HEK293 (cell line): ENCODE measurements around the gene PARP3.

Source experiments
- CTCF ChIA-PET: fragments of 350-600 bp; formaldehyde crosslinking; extraction: SDS; loops from one replicate; lab custom pipeline; 2021; ENCODE audit warnings: antibody characterized with exemption; lab: Yijun Ruan, JAX
- POLR2A ChIA-PET: fragments of 300-600 bp; formaldehyde crosslinking; extraction: SDS; loops from one replicate; lab custom pipeline; 2020; ENCODE audit warnings: antibody characterized with exemption, inconsistent platforms; lab: Yijun Ruan, JAX
- H3K27ac ChIP-seq: fragments of 200-500 bp; sonication (Bioruptor generic); 2 replicates; pipeline ENCODE4 v1.5.1; 2014; ENCODE audit warnings: low read depth, low read length, control low read depth, inconsistent platforms; ENCODE audit errors: extremely low read depth
- H3K36me3 ChIP-seq, 2 experiments: fragments of 200-500 bp in 1 of 2; sonication (Bioruptor generic) in 1 of 2; 1 replicate in 1 of 2; 2 replicates in 1 of 2; pipeline ENCODE4 v1.5.1; 2014 to 2017; ENCODE audit warnings: inconsistent platforms in 2 of 2, low read length in 2 of 2; ENCODE audit not compliant: control insufficient read depth in 2 of 2, insufficient read depth in 1 of 2
- H3K4me1 ChIP-seq: fragments of 200-500 bp; sonication (Bioruptor generic); 2 replicates; pipeline ENCODE4 v1.5.1; 2014; ENCODE audit warnings: mild to moderate bottlenecking, low read length, inconsistent platforms; ENCODE audit not compliant: control insufficient read depth, insufficient read depth
- H3K4me3 ChIP-seq: 2 replicates; pipeline ENCODE4 v1.5.1; 2011; ENCODE audit warnings: low read depth, mild to moderate bottlenecking, control low read depth, low read length, moderate library complexity
- H3K9me3 ChIP-seq: fragments of 200-500 bp; sonication (Bioruptor generic); 2 replicates; pipeline ENCODE4 v1.5.1; 2014; ENCODE audit warnings: low read depth, low read length, inconsistent platforms; ENCODE audit not compliant: control insufficient read depth, insufficient read depth
- FEZF1 ChIP-seq: fragments of 450-650 bp; formaldehyde crosslinking; IDR thresholded peaks from 2 replicates; pipeline ENCODE4 v1.5.1; 2016; ENCODE audit warnings: missing biosample characterization, missing genetic modification characterization
- HIC1 ChIP-seq: fragments of 450-650 bp; formaldehyde crosslinking; IDR thresholded peaks from 2 replicates; pipeline ENCODE4 v1.5.1; 2016; ENCODE audit warnings: missing biosample characterization, missing genetic modification characterization
- PRDM1 ChIP-seq: fragments of 450-650 bp; formaldehyde crosslinking; IDR thresholded peaks from 2 replicates; pipeline ENCODE4; 2016; ENCODE audit warnings: missing biosample characterization, missing genetic modification characterization
- PRDM10 ChIP-seq: fragments of 450-650 bp; formaldehyde crosslinking; IDR thresholded peaks from 2 replicates; pipeline ENCODE4 v1.5.1; 2016; ENCODE audit warnings: missing biosample characterization, missing genetic modification characterization
- PRDM4 ChIP-seq: fragments of 450-650 bp; formaldehyde crosslinking; IDR thresholded peaks from 2 replicates; pipeline ENCODE4 v1.5.1; 2017; ENCODE audit warnings: missing biosample characterization, missing genetic modification characterization
- ZFP3 ChIP-seq: fragments of 450-650 bp; formaldehyde crosslinking; IDR thresholded peaks from 2 replicates; pipeline ENCODE4 v1.5.1; 2016; ENCODE audit warnings: low read depth, missing biosample characterization, missing genetic modification characterization
- ZNF169 ChIP-seq: fragments of 450-650 bp; formaldehyde crosslinking; IDR thresholded peaks from 2 replicates; pipeline ENCODE4 v1.5.1; 2016; ENCODE audit warnings: missing biosample characterization, missing genetic modification characterization
- ZNF202 ChIP-seq: fragments of 450-650 bp; formaldehyde crosslinking; IDR thresholded peaks from 2 replicates; pipeline ENCODE4 v1.5.1; 2016; ENCODE audit warnings: missing biosample characterization, missing genetic modification characterization, borderline replicate concordance
- ZNF354C ChIP-seq: fragments of 450-650 bp; formaldehyde crosslinking; IDR thresholded peaks from 2 replicates; pipeline ENCODE4 v1.5.1; 2016; ENCODE audit warnings: missing biosample characterization, missing genetic modification characterization, low read depth, borderline replicate concordance
- ZNF362 ChIP-seq: fragments of 450-650 bp; formaldehyde crosslinking; IDR thresholded peaks from 2 replicates; pipeline ENCODE4 v1.5.1; 2016; ENCODE audit warnings: missing biosample characterization, missing genetic modification characterization
- ZNF394 ChIP-seq: fragments of 450-650 bp; formaldehyde crosslinking; IDR thresholded peaks from 2 replicates; pipeline ENCODE4 v1.5.1; 2016; ENCODE audit warnings: missing biosample characterization, missing genetic modification characterization, mild to moderate bottlenecking, moderate library complexity, borderline replicate concordance
- ZNF426 ChIP-seq: fragments of 450-650 bp; formaldehyde crosslinking; IDR thresholded peaks from 2 replicates; pipeline ENCODE4 v1.5.1; 2017; ENCODE audit warnings: missing biosample characterization, missing genetic modification characterization, mild to moderate bottlenecking, inconsistent platforms, moderate library complexity
- ZNF549 ChIP-seq: fragments of 450-650 bp; IDR thresholded peaks from 2 replicates; pipeline ENCODE4 v1.5.1; 2018; ENCODE audit warnings: missing biosample characterization, missing genetic modification characterization, mild to moderate bottlenecking, inconsistent platforms, moderate library complexity
- ZNF670 ChIP-seq: fragments of 450-650 bp; formaldehyde crosslinking; IDR thresholded peaks from 2 replicates; pipeline ENCODE4 v1.5.1; 2016; ENCODE audit warnings: missing biosample characterization, missing genetic modification characterization, low read depth
- ZNF792 ChIP-seq: fragments of 450-650 bp; formaldehyde crosslinking; IDR thresholded peaks from 2 replicates; pipeline ENCODE4 v1.5.1; 2016; ENCODE audit warnings: missing biosample characterization, missing genetic modification characterization

PARP3 gene

GRCh38 chr3:51968883-51969678 is 26.9 kb downstream of the PARP3 start (continued):
- TF ChIP-seq FEZF1 (tag by site-specific recombination) (no peak), ZNF362 (no peak), ZNF394 (tag by site-specific recombination) (no peak), ZNF670 (no peak), ZNF354C (tag by site-specific recombination) (no peak), ZFP3 (tag by site-specific recombination) (no peak), PRDM1 (tag by site-specific recombination) (peak; percentile 84), PRDM10 (tag by site-specific recombination) (no peak), ZNF549 (tag by site-specific recombination) (no peak), ZNF426 (tag by site-specific recombination) (no peak)

GRCh38 chr3:51969841-51970240 is 27.7 kb downstream of the PARP3 start:
- H3K36me3 ChIP-seq: peaks cover 0 to 7% of the 10 kb centered on the region in 2 experiments; a peak in 1 of 3 replicates
- ChIA-PET POLR2A (interaction anchor here (0.6 to 1.6 kb wide), 3 partner anchors 10 to 17 kb away, joined by 3 to 6 read pairs (median 5); no protein-coding TSS in a partner anchor), CTCF (interaction anchor here (1.2 to 1.4 kb wide), 2 partner anchors 27 to 28 kb away, joined by 4 to 9 read pairs; partner anchors contain the start of gene RRP9)
- 0 out of 2 replicates have a peak, but pooled peaks cover 2% of the 10 kb centered on the region for H3K4me1 ChIP-seq
- no peak for TF ChIP-seq ZNF169
- no peak for TF ChIP-seq ZNF792
- 0 out of 2 replicates have a peak, but pooled peaks have one; percentile 38 for TF ChIP-seq HIC1 (tag by site-specific recombination)
- no peak for TF ChIP-seq PRDM4 (tag by site-specific recombination)
- no peak for TF ChIP-seq ZNF202 (tag by site-specific recombination)
- H3K27ac ChIP-seq: no peak overlapping the region
- H3K4me3 ChIP-seq: no peak overlapping the region
- H3K9me3 ChIP-seq: no peaks in the 10 kb centered on the region
